PC-3 (cell line): ENCODE results near the gene PCSK2. TPM values are rescaled to one million over a fixed set of nuclear protein-coding genes. Genes with fewer than 3 reads are reported as not detected.

Experiments used
- ATAC-seq: fragments of 200-7000 bp; cut with Tn5 transposase; 2 replicates; pipeline ENCODE4 v1.9.1; 2020; ENCODE audit warnings: mild to moderate bottlenecking, moderate library complexity
- BruUV-seq: library from RNA; stranded (reverse); fragments of 400-500 nt; replicated peaks from 2 replicates; lab custom pipeline; 2021; lab: Mats Ljungman, UMichigan
- CTCF ChIA-PET: fragments of 300-600 bp; sonication (Branson Sonifier 250); formaldehyde crosslinking; loops from one replicate; lab custom pipeline; 2022; ENCODE audit warnings: antibody characterized with exemption; lab: Charles Lee
- POLR2A ChIA-PET: fragments of 300-600 bp; sonication (Branson Sonifier 250); formaldehyde crosslinking; loops from one replicate; lab custom pipeline; 2022; ENCODE audit warnings: antibody characterized with exemption; ENCODE audit not compliant: unreplicated experiment; lab: Charles Lee
- DNase-seq: peaks from one replicate; pipeline ENCODE4 v3.0.0-alpha.2; 2015
- H2AFZ ChIP-seq: fragments of 300-600 bp; sonication (generic); 2 replicates; pipeline ENCODE4 v1.6.0; 2016; ENCODE audit warnings: antibody characterized with exemption, low read length
- H3F3A ChIP-seq: fragments of 300-600 bp; sonication (generic); one replicate; pipeline ENCODE4 v1.6.0; 2017; ENCODE audit warnings: antibody characterized with exemption, low read length, control low read depth, mild to moderate bottlenecking; ENCODE audit not compliant: unreplicated experiment
- H3K27ac ChIP-seq: fragments of 300-600 bp; sonication (generic); 2 replicates; pipeline ENCODE4 v1.5.1; 2016; ENCODE audit warnings: mild to moderate bottlenecking, low read length
- H3K27me3 ChIP-seq: fragments of 300-600 bp; sonication (generic); 2 replicates; pipeline ENCODE4 v1.6.1; 2016; ENCODE audit warnings: low read length, mixed read lengths
- H3K36me3 ChIP-seq: fragments of 300-600 bp; sonication (generic); 2 replicates; pipeline ENCODE4 v1.6.1; 2016; ENCODE audit warnings: low read depth, mixed run types, low read length, mixed read lengths
- H3K4me1 ChIP-seq: fragments of 300-600 bp; sonication (generic); 2 replicates; pipeline ENCODE4 v1.5.1; 2016; ENCODE audit warnings: low read length; ENCODE audit not compliant: insufficient read depth
- H3K4me2 ChIP-seq: fragments of 300-600 bp; sonication (generic); 2 replicates; pipeline ENCODE4 v1.6.0; 2016; ENCODE audit warnings: low read length
- H3K4me3 ChIP-seq: fragments of 300-600 bp; sonication (generic); 2 replicates; pipeline ENCODE4 v1.5.1; 2016; ENCODE audit warnings: mild to moderate bottlenecking, low read length, mixed read lengths
- H3K79me2 ChIP-seq: fragments of 300-600 bp; sonication (generic); 2 replicates; pipeline ENCODE4 v1.6.1; 2017; ENCODE audit warnings: low read length, mixed read lengths
- H3K9ac ChIP-seq: fragments of 300-600 bp; sonication (generic); 2 replicates; pipeline ENCODE4 v1.6.0; 2016; ENCODE audit warnings: mild to moderate bottlenecking, low read length
- H3K9me2 ChIP-seq: fragments of 300-600 bp; sonication (generic); replicated peaks from 2 replicates; pipeline ENCODE4 v1.6.1; 2016; ENCODE audit warnings: mixed run types, low read length, mixed read lengths
- H3K9me3 ChIP-seq: fragments of 300-600 bp; sonication (generic); 2 replicates; pipeline ENCODE4 v1.6.1; 2016; ENCODE audit warnings: low read length, mixed read lengths
- H4K20me1 ChIP-seq: fragments of 300-600 bp; sonication (generic); 2 replicates; pipeline ENCODE4 v1.6.1; 2016; ENCODE audit warnings: low read length, mixed read lengths
- CTCF ChIP-seq: fragments of 300-600 bp; sonication (generic); conservative IDR thresholded peaks from 2 replicates; pipeline ENCODE4 v1.5.1; 2017; ENCODE audit warnings: antibody characterized with exemption, low read depth, mild to moderate bottlenecking, low read length
- EZH2 ChIP-seq: fragments of 300-600 bp; sonication (generic); IDR thresholded peaks from one replicate; pipeline ENCODE4 v1.6.1; 2017; ENCODE audit warnings: antibody characterized with exemption, mild to moderate bottlenecking, low read length; ENCODE audit not compliant: unreplicated experiment
- EZH2phosphoT487 ChIP-seq: fragments of 300-600 bp; sonication (generic); IDR thresholded peaks from 2 replicates; pipeline ENCODE4 v1.6.1; 2018; ENCODE audit warnings: mild to moderate bottlenecking, antibody characterized with exemption, low read length, borderline replicate concordance
- intact Hi-C: fragments of 100-400 bp; cut with micrococcal nuclease; formaldehyde crosslinking; loops from 2 replicates; pipeline ENCODE4 v1.9.0; 2023
- total RNA-seq: library from RNA; depleted of rRNA; stranded (reverse); fragments of >200 nt; gene quantifications from 2 replicates; pipeline ENCODE4 v1.2.3, GENCODE V29; 2014

PCSK2 gene
- total RNA-seq, 1 experiment from 2014 or later: not detected

GRCh38 chr20:17513939-17514338, 287.1 kb downstream of the PCSK2 start:
- ATAC-seq (no peak), DNase-seq (no peak)
- Histone ChIP-seq H3K4me1 (no peaks in the 10 kb centered on the region), H3K4me2 (no peak overlapping the region), H3K27me3 (no peaks in the 10 kb centered on the region), H3K36me3 (no peaks in the 10 kb centered on the region), H3K9me3 (no peaks in the 10 kb centered on the region), H3K27ac (no peak overlapping the region), H4K20me1 (no peaks in the 10 kb centered on the region), H3K9ac (no peak overlapping the region), H2AFZ (no peak overlapping the region), H3F3A (no peaks in the 10 kb centered on the region), H3K79me2 (no peaks in the 10 kb centered on the region), H3K9me2 (no peaks in the 10 kb centered on the region), H3K4me3 (no peak overlapping the region)
- TF ChIP-seq EZH2 (no peak), EZH2phosphoT487 (no peak), CTCF (no peak)
- intact Hi-C loops: no loop called here
- ChIA-PET POLR2A (no interaction called here), CTCF (no interaction called here)
- BruUV-seq: no TSS peak

- CTCF ChIA-PET: no interaction called here
- BruUV-seq: no TSS peak
- H3K4me1 ChIP-seq: no peaks in the 10 kb centered on the region
Observed at GRCh38 chr20:17515053-17515452, 288.2 kb downstream of the PCSK2 start.

GRCh38 chr20:17518339-17519052, 291.7 kb downstream of the PCSK2 start:
- ChIA-PET POLR2A (no interaction called here), CTCF (no interaction called here)
- ATAC-seq (no peak), DNase-seq (no peak)
- no peaks in the 10 kb centered on the region for H3K4me1 ChIP-seq
- H3K79me2 ChIP-seq: no peaks in the 10 kb centered on the region
- H2AFZ ChIP-seq: no peak overlapping the region
- no peaks in the 10 kb centered on the region for H4K20me1 ChIP-seq
- no peak overlapping the region for H3K27ac ChIP-seq
- BruUV-seq: no TSS peak
- no peak overlapping the region for H3K4me3 ChIP-seq
- no peaks in the 10 kb centered on the region for H3K9me3 ChIP-seq
- H3K36me3 ChIP-seq: no peaks in the 10 kb centered on the region
- no peak for TF ChIP-seq EZH2phosphoT487
- no peak for TF ChIP-seq CTCF
- TF ChIP-seq EZH2: no peak
- no peak overlapping the region for H3K9ac ChIP-seq
- H3K9me2 ChIP-seq: no peaks in the 10 kb centered on the region
- H3K27me3 ChIP-seq: no peaks in the 10 kb centered on the region
- intact Hi-C loops: no loop called here
- no peak overlapping the region for H3K4me2 ChIP-seq
- no peaks in the 10 kb centered on the region for H3F3A ChIP-seq

More at GRCh38 chr20:17515053-17515452, 288.2 kb downstream of the PCSK2 start:
- ATAC-seq (no peak), DNase-seq (no peak)
- Histone ChIP-seq H3K4me3 (no peak overlapping the region), H3F3A (no peaks in the 10 kb centered on the region), H3K79me2 (no peaks in the 10 kb centered on the region), H4K20me1 (no peaks in the 10 kb centered on the region), H2AFZ (no peak overlapping the region), H3K27ac (no peak overlapping the region), H3K27me3 (no peaks in the 10 kb centered on the region), H3K36me3 (no peaks in the 10 kb centered on the region), H3K9me3 (no peaks in the 10 kb centered on the region), H3K4me2 (no peak overlapping the region), H3K9ac (no peak overlapping the region), H3K9me2 (no peaks in the 10 kb centered on the region)
- intact Hi-C loops: no loop called here
- TF ChIP-seq EZH2: no peak
- POLR2A ChIA-PET: no interaction called here
